Neural cell (in vitro differentiated cells): Measurements from ENCODE around the gene PPP3CB. TPM values are rescaled to one million over a fixed set of nuclear protein-coding genes. Genes with fewer than 3 reads are reported as not detected.

ENCODE experiments used
- H2AFZ ChIP-seq: fragments of 200-600, 300-800 bp; sonication (generic), shearing (Covaris generic); 2 replicates; pipeline ENCODE4 v1.6.0; 2014; ENCODE audit warnings: low read depth, mild to moderate bottlenecking, antibody characterized with exemption, low read length, moderate library complexity
- H3F3A ChIP-seq: fragments of 200-600 bp; shearing (Covaris generic); 2 replicates; pipeline ENCODE4 v1.6.1; 2016; ENCODE audit warnings: mild to moderate bottlenecking, moderate library complexity, mixed read lengths, antibody characterized with exemption, low read length; ENCODE audit not compliant: insufficient read depth, poor library complexity, severe bottlenecking
- H3K27ac ChIP-seq: fragments of 200-600, 300-800 bp; sonication (generic), shearing (Covaris generic); 2 replicates; pipeline ENCODE4 v1.5.1; 2014; ENCODE audit warnings: mild to moderate bottlenecking, low read length, moderate library complexity
- H3K27me3 ChIP-seq: fragments of 300-800, 200-600 bp; sonication (generic), shearing (Covaris generic); 2 replicates; pipeline ENCODE4 v1.6.0; 2014; ENCODE audit warnings: mild to moderate bottlenecking, low read depth, low read length, moderate library complexity; ENCODE audit not compliant: insufficient read depth
- H3K36me3 ChIP-seq: fragments of 300-800, 200-600 bp; sonication (generic), shearing (Covaris generic); 2 replicates; pipeline ENCODE4 v1.5.1; 2014; ENCODE audit warnings: mild to moderate bottlenecking, antibody characterized with exemption, low read length, moderate library complexity; ENCODE audit not compliant: insufficient read depth
- H3K4me2 ChIP-seq: fragments of 300-800, 200-600 bp; sonication (generic), shearing (Covaris generic); 2 replicates; pipeline ENCODE4 v1.6.0; 2014; ENCODE audit warnings: mild to moderate bottlenecking, low read length
- H3K4me3 ChIP-seq: fragments of 300-800, 200-600 bp; sonication (generic), shearing (Covaris generic); 2 replicates; pipeline ENCODE4 v1.5.1; 2014; ENCODE audit warnings: mild to moderate bottlenecking, low read length, moderate library complexity
- H3K79me2 ChIP-seq: fragments of 200-600 bp; shearing (Covaris generic); replicated peaks from 2 replicates; pipeline ENCODE4 v1.6.0; 2014; ENCODE audit warnings: mild to moderate bottlenecking, low read length, moderate library complexity; ENCODE audit not compliant: insufficient read depth
- H3K9ac ChIP-seq: fragments of 300-800, 200-600 bp; sonication (generic), shearing (Covaris generic); 2 replicates; pipeline ENCODE4 v1.6.1; 2016; ENCODE audit warnings: mild to moderate bottlenecking, low read length, mixed read lengths
- H3K9me2 ChIP-seq: fragments of 200-600 bp; shearing (Covaris generic); 2 replicates; pipeline ENCODE4 v1.6.1; 2016; ENCODE audit warnings: mild to moderate bottlenecking, low read length, mixed read lengths; ENCODE audit not compliant: insufficient read depth
- H3K9me3 ChIP-seq: fragments of 200-600, 300-800 bp; sonication (generic), shearing (Covaris generic); 2 replicates; pipeline ENCODE4 v1.6.1; 2016; ENCODE audit warnings: mild to moderate bottlenecking, mixed run types, low read length, moderate library complexity, mixed read lengths
- H4K20me1 ChIP-seq: fragments of 200-600 bp; shearing (Covaris generic); 2 replicates; pipeline ENCODE4 v1.6.1; 2016; ENCODE audit warnings: mild to moderate bottlenecking, mixed run types; ENCODE audit not compliant: insufficient read depth
- EP300 ChIP-seq: fragments of 450-650 bp; conservative IDR thresholded peaks from 2 replicates; pipeline ENCODE4 v1.6.1; 2014; ENCODE audit warnings: antibody characterized with exemption, mild to moderate bottlenecking, moderate library complexity; ENCODE audit not compliant: poor library complexity, severe bottlenecking
- EZH2 ChIP-seq: fragments of 200-600, 300-800 bp; shearing (Covaris generic), sonication (generic); IDR thresholded peaks from 2 replicates; pipeline ENCODE4 v1.6.1; 2014; ENCODE audit warnings: antibody characterized with exemption, low read length, borderline replicate concordance, mild to moderate bottlenecking; ENCODE audit not compliant: insufficient read depth, poor library complexity, severe bottlenecking
- MXI1 ChIP-seq: fragments of 450-650 bp; conservative IDR thresholded peaks from 2 replicates; pipeline ENCODE4 v1.6.1; 2014; ENCODE audit warnings: antibody characterized with exemption, mild to moderate bottlenecking; ENCODE audit not compliant: poor library complexity, severe bottlenecking
- POLR2AphosphoS5 ChIP-seq: IDR thresholded peaks from 2 replicates; pipeline ENCODE4 v1.6.1; 2012
- RAD21 ChIP-seq: fragments of 450-650 bp; conservative IDR thresholded peaks from 2 replicates; pipeline ENCODE4 v1.6.1; 2014; ENCODE audit warnings: antibody characterized with exemption, mild to moderate bottlenecking, moderate library complexity
- SMC3 ChIP-seq: fragments of 450-650 bp; conservative IDR thresholded peaks from 2 replicates; pipeline ENCODE4 v1.6.1; 2014; ENCODE audit warnings: antibody characterized with exemption, mild to moderate bottlenecking, moderate library complexity; ENCODE audit not compliant: poor library complexity
- TAF1 ChIP-seq: IDR thresholded peaks from 2 replicates; pipeline ENCODE4 v1.6.1; 2012; ENCODE audit warnings: low read depth
- polyA plus RNA-seq: library from polyadenylated mRNA; depleted of rRNA; stranded (reverse); fragments of >200 nt; gene quantifications from 2 replicates; pipeline ENCODE4 v1.2.3, GENCODE V29; 2014
- TF ChIP-seq, protein P1 (sequence below): fragments of 450-650 bp; IDR thresholded peaks from 2 replicates; pipeline ENCODE4 v1.5.1; 2014; ENCODE audit warnings: antibody characterized with exemption, mild to moderate bottlenecking, moderate library complexity; ENCODE audit not compliant: poor library complexity, severe bottlenecking
- TF ChIP-seq, protein P2 (sequence below): IDR thresholded peaks from 2 replicates; pipeline ENCODE4 v1.6.1; 2012; ENCODE audit warnings: borderline replicate concordance

Gene PPP3CB
- polyA plus RNA-seq, 1 donor from 2014 or later: 101 TPM

DNA sequence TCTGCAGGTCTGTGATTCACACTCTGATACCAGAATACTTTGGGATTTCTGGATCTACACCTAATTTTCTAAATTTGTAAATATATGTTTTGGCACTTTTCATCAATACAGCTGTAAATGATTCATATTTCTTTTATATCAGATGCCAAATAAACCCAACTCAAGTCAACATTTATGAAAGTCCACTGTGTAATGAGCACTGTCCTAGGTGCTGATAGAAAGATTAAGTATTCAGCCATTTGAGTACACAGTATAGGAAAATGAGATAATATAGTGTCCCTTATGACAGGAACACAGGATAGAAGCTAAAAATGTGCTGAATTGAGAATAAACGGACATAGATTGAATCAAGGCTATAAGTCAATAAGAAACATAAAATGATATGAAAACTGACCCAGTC, 88.3 kb downstream of the PPP3CB start:
- Histone ChIP-seq H3F3A (no peaks in the 10 kb centered on the region), H3K9me2 (no peaks in the 10 kb centered on the region), H2AFZ (no peak overlapping the region), H3K9me3 (no peaks in the 10 kb centered on the region), H3K79me2 (no peaks in the 10 kb centered on the region), H3K4me3 (no peak overlapping the region), H3K4me2 (no peak overlapping the region), H3K36me3 (no peaks in the 10 kb centered on the region), H4K20me1 (no peaks in the 10 kb centered on the region), H3K9ac (no peak overlapping the region), H3K27me3 (no peaks in the 10 kb centered on the region), H3K27ac (no peak overlapping the region)
- TF ChIP-seq, protein P1, sequence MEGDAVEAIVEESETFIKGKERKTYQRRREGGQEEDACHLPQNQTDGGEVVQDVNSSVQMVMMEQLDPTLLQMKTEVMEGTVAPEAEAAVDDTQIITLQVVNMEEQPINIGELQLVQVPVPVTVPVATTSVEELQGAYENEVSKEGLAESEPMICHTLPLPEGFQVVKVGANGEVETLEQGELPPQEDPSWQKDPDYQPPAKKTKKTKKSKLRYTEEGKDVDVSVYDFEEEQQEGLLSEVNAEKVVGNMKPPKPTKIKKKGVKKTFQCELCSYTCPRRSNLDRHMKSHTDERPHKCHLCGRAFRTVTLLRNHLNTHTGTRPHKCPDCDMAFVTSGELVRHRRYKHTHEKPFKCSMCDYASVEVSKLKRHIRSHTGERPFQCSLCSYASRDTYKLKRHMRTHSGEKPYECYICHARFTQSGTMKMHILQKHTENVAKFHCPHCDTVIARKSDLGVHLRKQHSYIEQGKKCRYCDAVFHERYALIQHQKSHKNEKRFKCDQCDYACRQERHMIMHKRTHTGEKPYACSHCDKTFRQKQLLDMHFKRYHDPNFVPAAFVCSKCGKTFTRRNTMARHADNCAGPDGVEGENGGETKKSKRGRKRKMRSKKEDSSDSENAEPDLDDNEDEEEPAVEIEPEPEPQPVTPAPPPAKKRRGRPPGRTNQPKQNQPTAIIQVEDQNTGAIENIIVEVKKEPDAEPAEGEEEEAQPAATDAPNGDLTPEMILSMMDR: no peak
- TF ChIP-seq MXI1: no peak
- TF ChIP-seq RAD21: no peak
- TF ChIP-seq, protein P2, sequence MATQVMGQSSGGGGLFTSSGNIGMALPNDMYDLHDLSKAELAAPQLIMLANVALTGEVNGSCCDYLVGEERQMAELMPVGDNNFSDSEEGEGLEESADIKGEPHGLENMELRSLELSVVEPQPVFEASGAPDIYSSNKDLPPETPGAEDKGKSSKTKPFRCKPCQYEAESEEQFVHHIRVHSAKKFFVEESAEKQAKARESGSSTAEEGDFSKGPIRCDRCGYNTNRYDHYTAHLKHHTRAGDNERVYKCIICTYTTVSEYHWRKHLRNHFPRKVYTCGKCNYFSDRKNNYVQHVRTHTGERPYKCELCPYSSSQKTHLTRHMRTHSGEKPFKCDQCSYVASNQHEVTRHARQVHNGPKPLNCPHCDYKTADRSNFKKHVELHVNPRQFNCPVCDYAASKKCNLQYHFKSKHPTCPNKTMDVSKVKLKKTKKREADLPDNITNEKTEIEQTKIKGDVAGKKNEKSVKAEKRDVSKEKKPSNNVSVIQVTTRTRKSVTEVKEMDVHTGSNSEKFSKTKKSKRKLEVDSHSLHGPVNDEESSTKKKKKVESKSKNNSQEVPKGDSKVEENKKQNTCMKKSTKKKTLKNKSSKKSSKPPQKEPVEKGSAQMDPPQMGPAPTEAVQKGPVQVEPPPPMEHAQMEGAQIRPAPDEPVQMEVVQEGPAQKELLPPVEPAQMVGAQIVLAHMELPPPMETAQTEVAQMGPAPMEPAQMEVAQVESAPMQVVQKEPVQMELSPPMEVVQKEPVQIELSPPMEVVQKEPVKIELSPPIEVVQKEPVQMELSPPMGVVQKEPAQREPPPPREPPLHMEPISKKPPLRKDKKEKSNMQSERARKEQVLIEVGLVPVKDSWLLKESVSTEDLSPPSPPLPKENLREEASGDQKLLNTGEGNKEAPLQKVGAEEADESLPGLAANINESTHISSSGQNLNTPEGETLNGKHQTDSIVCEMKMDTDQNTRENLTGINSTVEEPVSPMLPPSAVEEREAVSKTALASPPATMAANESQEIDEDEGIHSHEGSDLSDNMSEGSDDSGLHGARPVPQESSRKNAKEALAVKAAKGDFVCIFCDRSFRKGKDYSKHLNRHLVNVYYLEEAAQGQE: no peak
- TF ChIP-seq TAF1: no peak
- no peak for TF ChIP-seq SMC3
- TF ChIP-seq POLR2AphosphoS5: no peak
- TF ChIP-seq EZH2: no peak
- TF ChIP-seq EP300: no peak

DNA sequence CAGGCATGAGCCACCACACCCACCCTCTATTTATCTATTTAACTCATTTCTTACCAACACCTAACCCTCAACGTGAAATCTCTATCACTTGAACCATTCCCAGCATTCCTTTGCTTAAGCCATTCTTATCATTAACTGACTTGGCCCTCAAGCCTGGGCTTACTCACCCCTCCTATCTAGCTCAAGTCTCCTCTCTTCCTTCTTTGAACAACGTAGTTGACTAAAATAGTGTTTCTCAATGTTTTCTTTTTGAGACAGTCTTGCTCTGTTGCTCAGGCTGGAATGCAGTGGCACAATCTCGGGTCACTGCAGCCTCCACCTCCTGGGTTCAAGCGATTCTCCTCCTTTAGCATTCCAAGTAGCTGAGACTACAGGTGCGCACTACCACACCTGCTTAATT, 89.0 kb downstream of the PPP3CB start:
- H2AFZ ChIP-seq: no peak overlapping the region
- H3F3A ChIP-seq: no peaks in the 10 kb centered on the region
- H3K4me2 ChIP-seq: no peak overlapping the region
- no peak overlapping the region for H3K9ac ChIP-seq
- H4K20me1 ChIP-seq: no peaks in the 10 kb centered on the region
- H3K27ac ChIP-seq: no peak overlapping the region
- H3K79me2 ChIP-seq: no peaks in the 10 kb centered on the region
- H3K9me3 ChIP-seq: no peaks in the 10 kb centered on the region
- TF ChIP-seq MXI1: no peak
- no peak for TF ChIP-seq SMC3
- no peak for TF ChIP-seq RAD21
- TF ChIP-seq, protein P2: no peak
- TF ChIP-seq EP300: no peak
- no peak for TF ChIP-seq EZH2
- no peak for TF ChIP-seq TAF1
- TF ChIP-seq, protein P1: no peak
- TF ChIP-seq POLR2AphosphoS5: no peak
- H3K4me3 ChIP-seq: no peak overlapping the region
- H3K9me2 ChIP-seq: no peaks in the 10 kb centered on the region
- H3K36me3 ChIP-seq: no peaks in the 10 kb centered on the region
- no peaks in the 10 kb centered on the region for H3K27me3 ChIP-seq
